GM12891 (cell line): Measurements from ENCODE around the gene IL3RA.
"Not testable (repeated sequence)": the region's sequence is repeated elsewhere in the genome, so short reads cannot be mapped to it uniquely, and the experiment has no call there.

ENCODE experiments used
- POLR2A ChIP-seq: IDR thresholded peaks from 2 replicates; pipeline ENCODE4 v1.6.1; 2011; ENCODE audit warnings: low read depth, low read length, control low read depth
- POLR2AphosphoS5 ChIP-seq: IDR thresholded peaks from 2 replicates; pipeline ENCODE4 v1.6.1; 2011; ENCODE audit warnings: low read depth, low read length, control low read depth
- TAF1 ChIP-seq: IDR thresholded peaks from 2 replicates; pipeline ENCODE4 v1.6.1; 2011; ENCODE audit warnings: low read depth, low read length, control low read depth

DNA sequence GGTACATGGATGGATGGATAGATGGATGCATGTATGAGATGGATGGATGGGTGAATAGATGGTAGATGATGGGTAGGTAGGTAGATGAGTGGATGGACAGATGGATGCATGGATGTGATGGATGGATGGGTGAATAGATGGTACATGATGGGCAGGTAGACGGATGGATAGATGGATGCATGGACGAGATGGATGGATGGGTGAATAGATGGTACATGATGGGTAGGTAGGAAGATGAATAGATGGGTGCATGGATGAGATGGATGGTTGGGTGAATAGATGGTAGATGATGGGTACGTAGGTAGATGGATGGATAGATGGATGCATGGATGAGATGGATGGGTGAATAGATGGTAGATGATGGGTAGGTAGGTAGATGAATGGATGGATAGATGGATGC lies 67.3 kb downstream of the IL3RA start:
- not testable (repeated sequence) for TF ChIP-seq POLR2A, POLR2AphosphoS5, TAF1
